IMR-90 (cell line): Measurements from ENCODE around the gene PAN2. TPM values are rescaled to one million over a fixed set of nuclear protein-coding genes. Genes with fewer than 3 reads are reported as not detected.

ENCODE experiments used
- ATAC-seq: fragments of 200-7000 bp; cut with Tn5 transposase; 2 replicates; pipeline ENCODE4 v1.9.1; 2020; ENCODE audit warnings: low read depth, mild to moderate bottlenecking, moderate library complexity
- BruUV-seq: library from RNA; stranded (reverse); fragments of 400-500 nt; replicated peaks from 2 replicates; lab custom pipeline; 2021; lab: Mats Ljungman, UMichigan
- CTCF ChIA-PET: fragments of 300-600 bp; formaldehyde crosslinking; extraction: SDS; loops from one replicate; lab custom pipeline; 2021; ENCODE audit warnings: antibody characterized with exemption; lab: Yijun Ruan, JAX
- POLR2A ChIA-PET: fragments of 300-600 bp; sonication (Branson Sonifier 250); formaldehyde crosslinking; loops from one replicate; lab custom pipeline; 2022; ENCODE audit warnings: antibody characterized with exemption; ENCODE audit not compliant: unreplicated experiment; lab: Charles Lee
- DNase-seq: peaks from one replicate; pipeline ENCODE4 v3.0.0; 2013
- H2AFZ ChIP-seq: replicated peaks from 2 replicates; pipeline ENCODE3; 2013; ENCODE audit warnings: low read length, mild to moderate bottlenecking; ENCODE audit not compliant: poor library complexity
- H2AK5ac ChIP-seq: 2 replicates; pipeline ENCODE4 v1.6.1; 2013; ENCODE audit warnings: low read depth, low read length, inconsistent platforms
- H2AK9ac ChIP-seq: replicated peaks from 2 replicates; pipeline ENCODE3; 2013; ENCODE audit warnings: mild to moderate bottlenecking, low read depth, low read length, moderate library complexity; ENCODE audit not compliant: poor library complexity
- H2BK120ac ChIP-seq: 2 replicates; pipeline ENCODE4 v1.6.1; 2013; ENCODE audit warnings: low read depth, low read length, inconsistent platforms
- H2BK15ac ChIP-seq: 3 replicates; pipeline ENCODE4 v1.6.1; 2013; ENCODE audit warnings: low read depth, low read length, inconsistent platforms
- H2BK20ac ChIP-seq: 2 replicates; pipeline ENCODE4 v1.6.1; 2013; ENCODE audit warnings: low read depth, mild to moderate bottlenecking, inconsistent platforms, low read length, moderate library complexity
- H2BK5ac ChIP-seq: 2 replicates; pipeline ENCODE4 v1.6.1; 2013; ENCODE audit warnings: mild to moderate bottlenecking, low read depth, low read length, inconsistent platforms; ENCODE audit not compliant: poor library complexity, severe bottlenecking
- H3K14ac ChIP-seq: replicated peaks from 2 replicates; pipeline ENCODE4 v1.6.1; 2013; ENCODE audit warnings: low read depth, low read length, inconsistent platforms
- H3K18ac ChIP-seq: 2 replicates; pipeline ENCODE4 v1.6.1; 2013; ENCODE audit warnings: low read depth, low read length, control low read depth
- H3K23ac ChIP-seq: 2 replicates; pipeline ENCODE4 v1.6.1; 2013; ENCODE audit warnings: low read depth, low read length, inconsistent platforms
- H3K27ac ChIP-seq: 2 replicates; pipeline ENCODE4 v1.5.1; 2013; ENCODE audit warnings: mild to moderate bottlenecking, control low read depth, low read length; ENCODE audit not compliant: insufficient read depth
- H3K27me3 ChIP-seq: 2 replicates; pipeline ENCODE4 v1.6.1; 2013; ENCODE audit warnings: low read length; ENCODE audit not compliant: control insufficient read depth, insufficient read depth
- H3K36me3 ChIP-seq: 2 replicates; pipeline ENCODE4 v1.6.1; 2013; ENCODE audit warnings: low read length, mixed read lengths; ENCODE audit not compliant: control insufficient read depth, insufficient read depth
- H3K4ac ChIP-seq: 2 replicates; pipeline ENCODE4 v1.6.1; 2013; ENCODE audit warnings: low read depth, low read length, inconsistent platforms
- H3K4me1 ChIP-seq: 2 replicates; pipeline ENCODE4 v1.6.1; 2013; ENCODE audit warnings: low read length, mixed read lengths; ENCODE audit not compliant: control insufficient read depth, insufficient read depth
- H3K4me2 ChIP-seq: 2 replicates; pipeline ENCODE4 v1.6.1; 2013; ENCODE audit warnings: low read depth, mild to moderate bottlenecking, control low read depth, low read length, moderate library complexity
- H3K4me3 ChIP-seq: 2 replicates; pipeline ENCODE4 v1.5.1; 2013; ENCODE audit warnings: low read depth, mild to moderate bottlenecking, control low read depth, low read length, moderate library complexity; ENCODE audit not compliant: insufficient read depth
- H3K56ac ChIP-seq: 2 replicates; pipeline ENCODE4 v1.6.1; 2013; ENCODE audit warnings: low read length, inconsistent platforms; ENCODE audit not compliant: insufficient read depth; ENCODE audit errors: extremely low read depth
- H3K79me1 ChIP-seq, 2 experiments: 2 replicates each; pipeline ENCODE4 v1.6.1; 2013; ENCODE audit warnings: low read length in 2 of 2, inconsistent platforms in 1 of 2, low read depth in 1 of 2
- H3K9ac ChIP-seq: 2 replicates; pipeline ENCODE4 v1.6.1; 2013; ENCODE audit warnings: low read depth, low read length, control low read depth
- H3K9me1 ChIP-seq: 2 replicates; pipeline ENCODE4 v1.6.1; 2013; ENCODE audit warnings: low read length, inconsistent platforms; ENCODE audit not compliant: insufficient read depth
- H3K9me3 ChIP-seq: 2 replicates; pipeline ENCODE4 v1.6.1; 2013; ENCODE audit warnings: low read length; ENCODE audit not compliant: control insufficient read depth, insufficient read depth
- H4K20me1 ChIP-seq: 2 replicates; pipeline ENCODE4 v1.6.1; 2013; ENCODE audit warnings: low read length, inconsistent platforms; ENCODE audit not compliant: insufficient read depth
- H4K5ac ChIP-seq: 2 replicates; pipeline ENCODE4 v1.6.1; 2013; ENCODE audit warnings: mild to moderate bottlenecking, low read depth, low read length, control low read depth
- H4K8ac ChIP-seq, 2 experiments: 2 replicates each; pipeline ENCODE4 v1.6.1; 2013; ENCODE audit warnings: low read depth in 2 of 2, low read length in 2 of 2, control low read depth in 1 of 2, inconsistent platforms in 1 of 2
- H4K91ac ChIP-seq: 2 replicates; pipeline ENCODE4 v1.6.1; 2013; ENCODE audit warnings: low read depth, low read length, inconsistent platforms; ENCODE audit not compliant: insufficient read depth
- CHD1 ChIP-seq: IDR thresholded peaks from 2 replicates; pipeline ENCODE4 v1.6.1; 2012; ENCODE audit warnings: low read depth, low read length, improper control_type of control experiment
- CTCF ChIP-seq: conservative IDR thresholded peaks from 2 replicates; pipeline ENCODE4 v1.5.1; 2012; ENCODE audit warnings: mild to moderate bottlenecking, low read depth, low read length, improper control_type of control experiment
- ELK1 ChIP-seq: fragments of 150-350 bp; IDR thresholded peaks from 2 replicates; pipeline ENCODE4 v1.6.1; 2016; ENCODE audit warnings: low read depth, mild to moderate bottlenecking, low read length, moderate library complexity, borderline replicate concordance
- MAZ ChIP-seq: IDR thresholded peaks from 2 replicates; pipeline ENCODE4 v1.6.1; 2012; ENCODE audit warnings: low read depth, mild to moderate bottlenecking, low read length, improper control_type of control experiment, moderate library complexity, borderline replicate concordance
- POLR2A ChIP-seq: IDR thresholded peaks from 2 replicates; pipeline ENCODE4 v1.6.1; 2012; ENCODE audit warnings: mild to moderate bottlenecking, low read depth, low read length
- RAD21 ChIP-seq: IDR thresholded peaks from 2 replicates; pipeline ENCODE4 v1.6.1; 2012; ENCODE audit warnings: low read length, improper control_type of control experiment
- RCOR1 ChIP-seq: IDR thresholded peaks from 2 replicates; pipeline ENCODE4 v1.6.1; 2012; ENCODE audit warnings: mild to moderate bottlenecking, low read length, improper control_type of control experiment; ENCODE audit not compliant: insufficient replicate concordance
- RFX5 ChIP-seq: IDR thresholded peaks from 2 replicates; pipeline ENCODE4 v1.8.0; 2012; ENCODE audit warnings: low read depth, mild to moderate bottlenecking, low read length, moderate library complexity
- WGBS, 2 experiments: methylation state at CpG; one replicate each; pipeline versions ENCODE4 v1.1.5 to v1.1.7; 2013; ENCODE audit warnings: missing lambda C conversion rate in 2 of 2; ENCODE audit not compliant: insufficient read length in 1 of 2; ENCODE audit errors: extremely low coverage in 2 of 2; 5-methylcytosine and 5-hydroxymethylcytosine counted together
- dilution Hi-C: fragments of 300-500 bp; cut with HindIII; formaldehyde crosslinking; loops from one replicate; pipeline ENCODE4 v1.14.3; 2018; ENCODE audit warnings: low sequenced_read_pairs; ENCODE audit not compliant: unreplicated experiment
- in situ Hi-C: fragments of 300-500 bp; cut with MboI; formaldehyde crosslinking; loops from 3 replicates; pipeline ENCODE4 v1.14.3; 2019; ENCODE audit warnings: low sequenced_read_pairs, inconsistent platforms, mixed read lengths
- intact Hi-C: fragments of 100-400 bp; cut with micrococcal nuclease; formaldehyde crosslinking; loops from 2 replicates; pipeline ENCODE4 v1.10.0; 2022
- polyA plus RNA-seq, 3 experiments: library from polyadenylated mRNA; depleted of rRNA; stranded (reverse); fragments of >200 nt; gene quantifications; 2 replicates each; pipeline ENCODE4 v1.2.3, GENCODE V29; 2012; ENCODE audit warnings: low replicate concordance in 1 of 3
- total RNA-seq: library from RNA; depleted of rRNA; stranded (reverse); fragments of >200 nt; gene quantifications from 2 replicates; pipeline ENCODE4 v1.2.3, GENCODE V29; 2012

The PAN2 gene
- total and polyA plus RNA-seq, 2 of the 4 experiments (the other 2 are of a cell fraction) = 9.7 to 20.2 TPM

- Histone ChIP-seq H2AFZ (no peak overlapping the region), H3K14ac (no peak overlapping the region), H2BK15ac (no peak overlapping the region), H3K9me3 (no peaks in the 10 kb centered on the region), H4K91ac (no peak overlapping the region), H3K79me1 (no peaks in the 10 kb centered on the region), H3K9me1 (no peaks in the 10 kb centered on the region), H3K27me3 (no peaks in the 10 kb centered on the region), H3K36me3 (peaks cover 35% of the 10 kb centered on the region), H3K4ac (no peak overlapping the region), H2BK120ac (no peak overlapping the region), H3K18ac (no peak overlapping the region), H4K5ac (no peak overlapping the region), H4K20me1 (no peaks in the 10 kb centered on the region), H2BK20ac (no peak overlapping the region), H3K4me2 (no peak overlapping the region), H2AK9ac (no peak overlapping the region), H2AK5ac (no peak overlapping the region), H4K8ac (no peak overlapping the region), H3K27ac (no peak overlapping the region), H2BK5ac (no peak overlapping the region), H3K56ac (no peak overlapping the region), H3K9ac (no peak overlapping the region), H3K4me3 (no peak overlapping the region), H3K4me1 (no peaks in the 10 kb centered on the region), H3K23ac (no peak overlapping the region)
- intact Hi-C loops (no loop called here), dilution Hi-C loops (no loop called here), in situ Hi-C loops (no loop called here)
- DNase-seq (no peak), ATAC-seq (no peak)
- ChIA-PET POLR2A (no interaction called here), CTCF (no interaction called here)
- WGBS, 2 experiments = no CpG with 5 or more reads among the region's 6 CpGs
- TF ChIP-seq RCOR1 = no peak
- TF ChIP-seq RAD21 = no peak
- no peak for TF ChIP-seq POLR2A
- no peak for TF ChIP-seq CHD1
- TF ChIP-seq CTCF = no peak
- no peak for TF ChIP-seq ELK1
- TF ChIP-seq MAZ = no peak
- TF ChIP-seq RFX5 = no peak
- BruUV-seq = no TSS peak
Measured at GRCh38 chr12:56326533-56326932, 7.3 kb downstream of the PAN2 start.
